HepG2 (cell line): ENCODE measurements around the gene APRT. TPM values are rescaled to one million over a fixed set of nuclear protein-coding genes. Genes with fewer than 3 reads are reported as not detected.

Experiments
- FOXA1 ChIP-seq, 2 experiments: fragments of 450-650 bp in 1 of 2; sonication (generic) in 1 of 2; formaldehyde crosslinking in 1 of 2; IDR thresholded peaks; 2 replicates each; pipeline versions ENCODE4 v1.4.0 to v1.6.1; 2016 to 2020; ENCODE audit warnings: missing genetic modification reagents in 1 of 2
- MIER3 ChIP-seq: IDR thresholded peaks from 2 replicates; pipeline ENCODE4 v1.6.1; 2016; ENCODE audit warnings: missing compliant biosample characterization, borderline replicate concordance
- NR2F2 ChIP-seq: IDR thresholded peaks from 2 replicates; pipeline ENCODE4 v1.6.1; 2012; ENCODE audit warnings: low read depth, inconsistent platforms, borderline replicate concordance
- POGZ ChIP-seq: sonication (generic); formaldehyde crosslinking; IDR thresholded peaks from 2 replicates; pipeline ENCODE4 v1.4.0; 2020; ENCODE audit warnings: mild to moderate bottlenecking, missing genetic modification reagents
- POLR2G ChIP-seq: fragments of 200-400 bp; formaldehyde crosslinking; IDR thresholded peaks from 2 replicates; pipeline ENCODE4 v1.6.1; 2018; ENCODE audit warnings: mild to moderate bottlenecking, low read depth, low read length, moderate library complexity
- WIZ ChIP-seq: sonication (generic); formaldehyde crosslinking; IDR thresholded peaks from 2 replicates; pipeline ENCODE4 v1.5.1; 2020; ENCODE audit warnings: mild to moderate bottlenecking, missing genetic modification reagents
- ZKSCAN1 ChIP-seq: fragments of 150-350 bp; IDR thresholded peaks from 2 replicates; pipeline ENCODE4 v1.6.1; 2014; ENCODE audit warnings: low read length
- ZNF230 ChIP-seq: sonication (generic); formaldehyde crosslinking; IDR thresholded peaks from 2 replicates; pipeline ENCODE4 v1.4.0; 2020; ENCODE audit warnings: mild to moderate bottlenecking, missing genetic modification reagents
- ZNF256 ChIP-seq: sonication (generic); formaldehyde crosslinking; conservative IDR thresholded peaks from 2 replicates; pipeline ENCODE4 v1.4.0; 2020; ENCODE audit warnings: missing genetic modification reagents
- ZNF451 ChIP-seq: sonication (generic); formaldehyde crosslinking; IDR thresholded peaks from 2 replicates; pipeline ENCODE4 v1.5.0; 2020; ENCODE audit warnings: mild to moderate bottlenecking, missing genetic modification reagents
- ZNF510 ChIP-seq: sonication (generic); formaldehyde crosslinking; IDR thresholded peaks from 2 replicates; pipeline ENCODE4 v1.4.0; 2020; ENCODE audit warnings: low read depth, mild to moderate bottlenecking, missing genetic modification reagents
- ZNF703 ChIP-seq: sonication (generic); formaldehyde crosslinking; IDR thresholded peaks from 2 replicates; pipeline ENCODE4 v1.5.1; 2020; ENCODE audit warnings: missing genetic modification reagents, mild to moderate bottlenecking, moderate library complexity, borderline replicate concordance
- ZNF75D ChIP-seq: sonication (generic); formaldehyde crosslinking; IDR thresholded peaks from 2 replicates; pipeline ENCODE4 v1.8.1; 2023; ENCODE audit warnings: missing genetic modification reagents, mild to moderate bottlenecking, borderline replicate concordance
- polyA plus RNA-seq, 8 experiments: library from polyadenylated mRNA; depleted of rRNA in 3 of 8; stranded (reverse) in 7 of 8; unstranded in 1 of 8; fragments of >200 nt; fragmentation: Illumina TruSeq in 4 of 8; extraction: Trizol in 4 of 8; gene quantifications; 2 replicates each; pipeline versions ENCODE4 v1.2.1 to v1.2.3, GENCODE V29; 2011 to 2016; ENCODE audit warnings: low read depth in 4 of 8, missing spikeins in 1 of 8, mixed read lengths in 1 of 8; ENCODE audit not compliant: insufficient read depth in 1 of 8
- total RNA-seq, 5 experiments: library from RNA; depleted of rRNA; stranded (reverse); fragments of >200 nt; fragmentation: Illumina TruSeq; extraction: Trizol; gene quantifications; 2 replicates each; pipeline ENCODE4 v1.2.3, GENCODE V29; 2016; ENCODE audit warnings: low read depth in 1 of 5
- TF ChIP-seq, protein P1 (sequence below): sonication (generic); formaldehyde crosslinking; IDR thresholded peaks from 2 replicates; pipeline ENCODE4 v1.4.0; 2020; ENCODE audit warnings: missing genetic modification reagents
- TF ChIP-seq, protein P2 (sequence below): sonication (generic); formaldehyde crosslinking; IDR thresholded peaks from 2 replicates; pipeline ENCODE4 v1.4.0; 2020; ENCODE audit warnings: missing genetic modification reagents, low read depth, mild to moderate bottlenecking, borderline replicate concordance
- TF ChIP-seq, protein P3 (sequence below): sonication (generic); formaldehyde crosslinking; IDR thresholded peaks from 2 replicates; pipeline ENCODE4 v1.4.0; 2020; ENCODE audit warnings: missing genetic modification reagents, borderline replicate concordance
- TF ChIP-seq, protein P4 (sequence below): sonication (generic); formaldehyde crosslinking; IDR thresholded peaks from 2 replicates; pipeline ENCODE4 v1.4.0; 2020; ENCODE audit warnings: missing genetic modification reagents
- TF ChIP-seq, protein P5 (sequence below): sonication (generic); formaldehyde crosslinking; IDR thresholded peaks from 2 replicates; pipeline ENCODE4 v1.4.0; 2020; ENCODE audit warnings: low read depth, missing genetic modification reagents

APRT gene
- total and polyA plus RNA-seq, 2 of the 13 experiments (the other 11 are each of a cell fraction or from before 2014, with no cell fraction given): 155 to 242 TPM

DNA sequence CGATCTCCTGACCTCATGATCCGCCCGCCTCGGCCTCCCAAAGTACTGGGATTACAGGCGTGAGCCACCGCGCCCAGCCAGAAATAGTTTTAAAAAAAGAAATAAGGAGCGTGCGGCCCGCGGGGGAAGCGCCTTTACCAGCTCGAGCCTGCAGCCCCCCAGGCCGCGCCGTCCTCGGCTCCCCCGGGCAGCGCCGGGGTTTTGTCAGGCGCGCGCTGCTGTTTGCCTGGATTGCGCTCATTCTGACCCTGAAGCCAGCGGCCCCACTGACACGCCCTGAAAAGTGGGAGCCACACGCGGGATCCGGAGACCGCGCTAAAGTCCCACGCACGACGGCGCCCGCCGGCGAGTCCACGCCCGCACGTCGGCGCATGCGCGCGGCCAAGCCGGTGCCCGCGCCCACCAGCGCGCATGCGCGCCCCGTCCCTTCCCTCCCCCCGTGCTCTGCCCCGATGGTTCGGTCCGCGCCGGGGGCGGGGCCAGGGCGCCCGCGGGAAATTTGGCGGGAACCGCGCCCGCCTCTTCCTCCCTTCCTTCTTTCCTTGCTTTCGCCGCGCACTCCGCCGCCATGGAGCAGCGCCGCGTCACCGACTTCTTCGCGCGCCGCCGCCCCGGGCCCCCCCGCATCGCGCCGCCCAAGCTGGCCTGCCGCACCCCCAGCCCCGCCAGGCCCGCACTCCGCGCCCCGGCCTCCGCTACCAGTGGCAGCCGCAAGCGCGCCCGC is 8.3 kb downstream of the APRT start, which contains the start of gene CDT1 (continued):
- TF ChIP-seq, protein P1, sequence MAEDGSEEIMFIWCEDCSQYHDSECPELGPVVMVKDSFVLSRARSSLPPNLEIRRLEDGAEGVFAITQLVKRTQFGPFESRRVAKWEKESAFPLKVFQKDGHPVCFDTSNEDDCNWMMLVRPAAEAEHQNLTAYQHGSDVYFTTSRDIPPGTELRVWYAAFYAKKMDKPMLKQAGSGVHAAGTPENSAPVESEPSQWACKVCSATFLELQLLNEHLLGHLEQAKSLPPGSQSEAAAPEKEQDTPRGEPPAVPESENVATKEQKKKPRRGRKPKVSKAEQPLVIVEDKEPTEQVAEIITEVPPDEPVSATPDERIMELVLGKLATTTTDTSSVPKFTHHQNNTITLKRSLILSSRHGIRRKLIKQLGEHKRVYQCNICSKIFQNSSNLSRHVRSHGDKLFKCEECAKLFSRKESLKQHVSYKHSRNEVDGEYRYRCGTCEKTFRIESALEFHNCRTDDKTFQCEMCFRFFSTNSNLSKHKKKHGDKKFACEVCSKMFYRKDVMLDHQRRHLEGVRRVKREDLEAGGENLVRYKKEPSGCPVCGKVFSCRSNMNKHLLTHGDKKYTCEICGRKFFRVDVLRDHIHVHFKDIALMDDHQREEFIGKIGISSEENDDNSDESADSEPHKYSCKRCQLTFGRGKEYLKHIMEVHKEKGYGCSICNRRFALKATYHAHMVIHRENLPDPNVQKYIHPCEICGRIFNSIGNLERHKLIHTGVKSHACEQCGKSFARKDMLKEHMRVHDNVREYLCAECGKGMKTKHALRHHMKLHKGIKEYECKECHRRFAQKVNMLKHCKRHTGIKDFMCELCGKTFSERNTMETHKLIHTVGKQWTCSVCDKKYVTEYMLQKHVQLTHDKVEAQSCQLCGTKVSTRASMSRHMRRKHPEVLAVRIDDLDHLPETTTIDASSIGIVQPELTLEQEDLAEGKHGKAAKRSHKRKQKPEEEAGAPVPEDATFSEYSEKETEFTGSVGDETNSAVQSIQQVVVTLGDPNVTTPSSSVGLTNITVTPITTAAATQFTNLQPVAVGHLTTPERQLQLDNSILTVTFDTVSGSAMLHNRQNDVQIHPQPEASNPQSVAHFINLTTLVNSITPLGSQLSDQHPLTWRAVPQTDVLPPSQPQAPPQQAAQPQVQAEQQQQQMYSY: peak; percentile 48; the same call in 1 of the 2 replicates
- TF ChIP-seq ZNF75D (CRISPR knock-in tag): no peak
- TF ChIP-seq, protein P2, sequence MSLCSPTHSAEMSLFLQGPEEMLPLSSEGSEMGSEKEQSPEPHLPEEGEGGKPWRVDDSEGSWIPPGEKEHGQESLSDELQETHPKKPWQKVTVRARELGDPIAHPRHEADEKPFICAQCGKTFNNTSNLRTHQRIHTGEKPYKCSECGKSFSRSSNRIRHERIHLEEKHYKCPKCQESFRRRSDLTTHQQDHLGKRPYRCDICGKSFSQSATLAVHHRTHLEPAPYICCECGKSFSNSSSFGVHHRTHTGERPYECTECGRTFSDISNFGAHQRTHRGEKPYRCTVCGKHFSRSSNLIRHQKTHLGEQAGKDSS (CRISPR knock-in tag): peak; percentile 38; the same call in 1 of the 2 replicates
- TF ChIP-seq ZNF451 (CRISPR knock-in tag): no peak
- TF ChIP-seq ZNF703: peak; percentile 48; the same call in 1 of the 2 replicates
- TF ChIP-seq, protein P3, sequence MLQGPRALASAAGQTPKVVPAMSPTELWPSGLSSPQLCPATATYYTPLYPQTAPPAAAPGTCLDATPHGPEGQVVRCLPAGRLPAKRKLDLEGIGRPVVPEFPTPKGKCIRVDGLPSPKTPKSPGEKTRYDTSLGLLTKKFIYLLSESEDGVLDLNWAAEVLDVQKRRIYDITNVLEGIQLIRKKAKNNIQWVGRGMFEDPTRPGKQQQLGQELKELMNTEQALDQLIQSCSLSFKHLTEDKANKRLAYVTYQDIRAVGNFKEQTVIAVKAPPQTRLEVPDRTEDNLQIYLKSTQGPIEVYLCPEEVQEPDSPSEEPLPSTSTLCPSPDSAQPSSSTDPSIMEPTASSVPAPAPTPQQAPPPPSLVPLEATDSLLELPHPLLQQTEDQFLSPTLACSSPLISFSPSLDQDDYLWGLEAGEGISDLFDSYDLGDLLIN: peak; percentile 94; the same call in 1 of the 2 replicates
- TF ChIP-seq ZNF230 (CRISPR knock-in tag): peak; percentile 84; the same call in 1 of the 2 replicates
- no peak for TF ChIP-seq POGZ (CRISPR knock-in tag)
- no peak for TF ChIP-seq NR2F2
- TF ChIP-seq, protein P4, sequence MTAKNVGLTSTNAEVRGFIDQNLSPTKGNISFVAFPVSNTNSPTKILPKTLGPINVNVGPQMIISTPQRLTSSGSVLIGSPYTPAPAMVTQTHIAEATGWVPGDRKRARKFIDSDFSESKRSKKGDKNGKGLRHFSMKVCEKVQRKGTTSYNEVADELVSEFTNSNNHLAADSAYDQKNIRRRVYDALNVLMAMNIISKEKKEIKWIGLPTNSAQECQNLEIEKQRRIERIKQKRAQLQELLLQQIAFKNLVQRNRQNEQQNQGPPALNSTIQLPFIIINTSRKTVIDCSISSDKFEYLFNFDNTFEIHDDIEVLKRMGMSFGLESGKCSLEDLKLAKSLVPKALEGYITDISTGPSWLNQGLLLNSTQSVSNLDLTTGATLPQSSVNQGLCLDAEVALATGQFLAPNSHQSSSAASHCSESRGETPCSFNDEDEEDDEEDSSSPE: peak; percentile 99
- no peak for TF ChIP-seq MIER3 (CRISPR knock-in tag)
- no peak for TF ChIP-seq WIZ
- no peak for TF ChIP-seq ZKSCAN1
- TF ChIP-seq POLR2G: peak; percentile 74
- peak; percentile 82; the same call in 1 of the 2 replicates for TF ChIP-seq ZNF510 (CRISPR knock-in tag)
- TF ChIP-seq, protein P5, sequence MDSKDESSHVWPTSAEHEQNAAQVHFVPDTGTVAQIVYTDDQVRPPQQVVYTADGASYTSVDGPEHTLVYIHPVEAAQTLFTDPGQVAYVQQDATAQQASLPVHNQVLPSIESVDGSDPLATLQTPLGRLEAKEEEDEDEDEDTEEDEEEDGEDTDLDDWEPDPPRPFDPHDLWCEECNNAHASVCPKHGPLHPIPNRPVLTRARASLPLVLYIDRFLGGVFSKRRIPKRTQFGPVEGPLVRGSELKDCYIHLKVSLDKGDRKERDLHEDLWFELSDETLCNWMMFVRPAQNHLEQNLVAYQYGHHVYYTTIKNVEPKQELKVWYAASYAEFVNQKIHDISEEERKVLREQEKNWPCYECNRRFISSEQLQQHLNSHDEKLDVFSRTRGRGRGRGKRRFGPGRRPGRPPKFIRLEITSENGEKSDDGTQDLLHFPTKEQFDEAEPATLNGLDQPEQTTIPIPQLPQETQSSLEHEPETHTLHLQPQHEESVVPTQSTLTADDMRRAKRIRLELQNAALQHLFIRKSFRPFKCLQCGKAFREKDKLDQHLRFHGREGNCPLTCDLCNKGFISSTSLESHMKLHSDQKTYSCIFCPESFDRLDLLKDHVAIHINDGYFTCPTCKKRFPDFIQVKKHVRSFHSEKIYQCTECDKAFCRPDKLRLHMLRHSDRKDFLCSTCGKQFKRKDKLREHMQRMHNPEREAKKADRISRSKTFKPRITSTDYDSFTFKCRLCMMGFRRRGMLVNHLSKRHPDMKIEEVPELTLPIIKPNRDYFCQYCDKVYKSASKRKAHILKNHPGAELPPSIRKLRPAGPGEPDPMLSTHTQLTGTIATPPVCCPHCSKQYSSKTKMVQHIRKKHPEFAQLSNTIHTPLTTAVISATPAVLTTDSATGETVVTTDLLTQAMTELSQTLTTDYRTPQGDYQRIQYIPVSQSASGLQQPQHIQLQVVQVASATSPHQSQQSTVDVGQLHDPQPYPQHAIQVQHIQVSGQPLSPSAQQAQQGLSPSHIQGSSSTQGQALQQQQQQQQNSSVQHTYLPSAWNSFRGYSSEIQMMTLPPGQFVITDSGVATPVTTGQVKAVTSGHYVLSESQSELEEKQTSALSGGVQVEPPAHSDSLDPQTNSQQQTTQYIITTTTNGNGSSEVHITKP: peak; percentile 98
- no peak for TF ChIP-seq FOXA1 (IDR thresholded peaks at IDR 0.05)
- peak; percentile 10; the same call in 1 of the 2 replicates for TF ChIP-seq FOXA1 (CRISPR knock-in tag; IDR thresholded peaks at IDR 0.05)
- TF ChIP-seq ZNF256 (CRISPR knock-in tag): 0 out of 2 replicates have a peak, but pooled peaks have one; percentile 67
